Smooth muscle cell (in vitro differentiated cells): Measurements from ENCODE around the gene MDFIC. TPM values are rescaled to one million over a fixed set of nuclear protein-coding genes. Genes with fewer than 3 reads are reported as not detected.

Source experiments
- DNase-seq: peaks from one replicate; lab custom pipeline; 2025; ENCODE audit not compliant: unreplicated experiment; lab: John Stamatoyannopoulos, UW
- H2AFZ ChIP-seq: fragments of 200-600 bp; sonication (generic); 2 replicates; pipeline ENCODE4 v1.6.0; 2016; ENCODE audit warnings: antibody characterized with exemption, low read depth, mild to moderate bottlenecking
- H3F3A ChIP-seq: fragments of 200-600 bp; sonication (generic); 2 replicates; pipeline ENCODE4 v1.6.0; 2017; ENCODE audit warnings: antibody characterized with exemption, low read depth
- H3K27ac ChIP-seq: fragments of 200-600 bp; sonication (generic); 2 replicates; pipeline ENCODE4 v1.5.1; 2016; ENCODE audit warnings: low read depth, mild to moderate bottlenecking
- H3K27me3 ChIP-seq: fragments of 200-600 bp; sonication (generic); 2 replicates; pipeline ENCODE4 v1.6.1; 2016; ENCODE audit warnings: low read depth, mild to moderate bottlenecking
- H3K36me3 ChIP-seq: fragments of 200-600 bp; sonication (generic); 2 replicates; pipeline ENCODE4 v1.5.1; 2016; ENCODE audit warnings: low read depth
- H3K4me1 ChIP-seq: fragments of 200-600 bp; sonication (generic); 2 replicates; pipeline ENCODE4 v1.5.1; 2016; ENCODE audit warnings: low read depth
- H3K4me2 ChIP-seq: fragments of 200-600 bp; sonication (generic); 2 replicates; pipeline ENCODE4 v1.6.0; 2016; ENCODE audit warnings: mild to moderate bottlenecking
- H3K4me3 ChIP-seq: fragments of 200-600 bp; sonication (generic); 2 replicates; pipeline ENCODE4 v1.5.1; 2016; ENCODE audit warnings: mild to moderate bottlenecking
- H3K79me2 ChIP-seq: fragments of 200-600 bp; sonication (generic); 2 replicates; pipeline ENCODE4 v1.6.0; 2016; ENCODE audit warnings: low read depth, mild to moderate bottlenecking
- H3K9ac ChIP-seq: fragments of 200-600 bp; sonication (generic); 2 replicates; pipeline ENCODE4 v1.6.0; 2016; ENCODE audit warnings: low read depth
- H3K9me3 ChIP-seq: fragments of 200-600 bp; sonication (generic); replicated peaks from 2 replicates; pipeline ENCODE4 v1.5.1; 2016; ENCODE audit warnings: low read depth
- H4K20me1 ChIP-seq: fragments of 200-600 bp; sonication (generic); 2 replicates; pipeline ENCODE4 v1.6.0; 2016; ENCODE audit warnings: low read depth
- CTCF ChIP-seq: fragments of 200-600 bp; sonication (generic); IDR thresholded peaks from 2 replicates; pipeline ENCODE4 v1.5.1; 2017; ENCODE audit warnings: borderline replicate concordance, mild to moderate bottlenecking, antibody characterized with exemption; ENCODE audit not compliant: insufficient read depth, poor library complexity, severe bottlenecking
- whole genome bisulfite sequencing: methylation state at CpG from one replicate; pipeline ENCODE4 v1.1.7; 2016; ENCODE audit warnings: low lambda C conversion rate; 5-methylcytosine and 5-hydroxymethylcytosine counted together
- polyA plus RNA-seq: library from polyadenylated mRNA; unstranded; fragments of >200 nt; fragmentation: Nextera tagmentation; extraction: Ambion mirVana; gene quantifications from 2 replicates; pipeline ENCODE4 v1.2.1, GENCODE V29; 2016
- total RNA-seq: library from RNA; depleted of rRNA; stranded (reverse); fragments of >200 nt; gene quantifications from 2 replicates; pipeline ENCODE4 v1.2.3, GENCODE V29; 2014

The MDFIC gene
- total and polyA plus RNA-seq, 2 experiments from 2014 or later, result 17.5 to 37.0 TPM

DNA sequence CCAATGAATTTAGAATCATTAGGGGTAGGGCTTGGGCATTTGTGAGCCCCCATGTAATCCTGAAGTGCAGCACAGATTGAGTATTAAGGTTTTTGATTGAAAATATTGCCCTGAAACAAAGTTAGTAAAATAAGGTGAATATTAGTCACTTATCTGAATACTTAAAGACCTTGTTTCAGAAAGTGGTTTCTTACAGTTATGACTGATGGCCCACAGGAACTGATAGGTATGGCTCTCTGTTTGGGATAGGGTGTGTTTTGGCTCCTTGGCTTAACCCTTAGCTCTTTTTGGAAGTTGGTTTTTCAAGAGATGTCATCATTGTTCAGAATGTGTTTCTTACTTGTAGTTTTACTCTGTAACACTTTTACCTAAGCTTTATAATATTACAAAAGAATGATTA, 34.8 kb downstream of the MDFIC start:
- Histone ChIP-seq H3K4me3 (no peak overlapping the region), H4K20me1 (peaks cover 7% of the 10 kb centered on the region), H3K36me3 (no peaks in the 10 kb centered on the region), H3K4me1 (peaks cover 4% of the 10 kb centered on the region), H3K9ac (no peak overlapping the region), H3K27ac (no peak overlapping the region), H3F3A (no peaks in the 10 kb centered on the region), H2AFZ (no peak overlapping the region), H3K79me2 (peaks cover 33% of the 10 kb centered on the region), H3K9me3 (no peaks in the 10 kb centered on the region), H3K4me2 (no peak overlapping the region), H3K27me3 (no peaks in the 10 kb centered on the region)
- DNase-seq, result no peak
- no peak for TF ChIP-seq CTCF

DNA sequence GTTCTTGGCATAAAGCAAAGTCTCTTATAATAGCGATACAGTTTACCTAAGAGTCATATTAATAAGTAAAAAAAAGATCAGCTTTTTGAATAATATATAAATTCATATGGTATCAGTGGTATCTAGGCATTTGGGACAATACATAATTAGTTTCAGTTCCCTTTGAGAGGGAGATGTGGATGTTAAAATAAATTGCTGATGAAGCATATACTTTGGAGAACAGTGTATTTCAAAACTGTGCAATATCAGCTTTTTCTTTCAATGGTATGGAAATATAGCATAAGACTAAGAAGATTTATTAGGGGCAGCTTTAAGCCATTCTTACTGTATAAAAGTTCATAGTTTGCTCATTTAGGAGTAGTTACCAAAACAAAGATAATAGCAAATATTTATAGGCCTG, 35.5 kb downstream of the MDFIC start:
- DNase-seq, result no peak
- Histone ChIP-seq H4K20me1 (peaks cover 7% of the 10 kb centered on the region), H3K27me3 (no peaks in the 10 kb centered on the region), H2AFZ (no peak overlapping the region), H3K9ac (no peak overlapping the region), H3K4me2 (no peak overlapping the region), H3K36me3 (no peaks in the 10 kb centered on the region), H3K4me1 (peaks cover 4% of the 10 kb centered on the region), H3K9me3 (no peaks in the 10 kb centered on the region), H3K27ac (no peak overlapping the region), H3K79me2 (peaks cover 33% of the 10 kb centered on the region), H3K4me3 (no peak overlapping the region), H3F3A (no peaks in the 10 kb centered on the region)
- 100% methylated on average over 1 of the region's 1 CpG for WGBS
- TF ChIP-seq CTCF, result no peak

GRCh38 chr7:114959931-114960330, 38.0 kb downstream of the MDFIC start:
- no peak for DNase-seq
- no peak overlapping the region for H3K9ac ChIP-seq
- WGBS, result 81% methylated on average over 3 of the region's 3 CpGs
- no peaks in the 10 kb centered on the region for H3K27me3 ChIP-seq
- no peaks in the 10 kb centered on the region for H3F3A ChIP-seq
- H3K9me3 ChIP-seq, result no peaks in the 10 kb centered on the region
- H4K20me1 ChIP-seq, result no peaks in the 10 kb centered on the region
- no peaks in the 10 kb centered on the region for H3K36me3 ChIP-seq
- peaks cover 4% of the 10 kb centered on the region for H3K4me1 ChIP-seq
- H3K4me2 ChIP-seq, result no peak overlapping the region
- H3K27ac ChIP-seq, result no peak overlapping the region
- TF ChIP-seq CTCF, result no peak
- peaks cover 41% of the 10 kb centered on the region for H3K79me2 ChIP-seq
- H3K4me3 ChIP-seq, result no peak overlapping the region
- no peak overlapping the region for H2AFZ ChIP-seq

DNA sequence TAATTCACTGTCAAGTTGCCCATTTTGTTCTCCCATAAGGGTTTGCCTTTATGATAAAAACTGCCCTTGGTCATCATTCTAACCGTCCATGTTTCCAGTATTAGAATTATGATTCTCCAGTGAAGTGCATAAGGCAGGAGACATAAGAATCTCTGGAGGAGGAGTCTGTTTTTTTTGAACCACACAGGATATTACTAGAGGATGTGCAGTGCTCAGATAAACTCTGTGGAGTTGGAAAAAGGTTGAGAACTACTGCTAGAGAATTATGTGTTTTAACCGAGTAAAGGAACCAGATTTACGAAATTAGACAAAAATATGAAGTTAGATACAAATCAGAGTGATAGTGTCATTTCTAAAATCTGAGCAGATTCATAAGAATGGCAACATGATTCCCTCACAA, 40.5 kb downstream of the MDFIC start:
- no peaks in the 10 kb centered on the region for H3F3A ChIP-seq
- H3K36me3 ChIP-seq, result no peaks in the 10 kb centered on the region
- H4K20me1 ChIP-seq, result no peaks in the 10 kb centered on the region
- H3K9ac ChIP-seq, result no peak overlapping the region
- H3K9me3 ChIP-seq, result no peaks in the 10 kb centered on the region
- peaks cover 40% of the 10 kb centered on the region for H3K79me2 ChIP-seq
- no peak overlapping the region for H3K4me3 ChIP-seq
- 93% methylated on average over 3 of the region's 3 CpGs for WGBS
- no peak overlapping the region for H2AFZ ChIP-seq
- no peaks in the 10 kb centered on the region for H3K27me3 ChIP-seq
- peaks cover 4% of the 10 kb centered on the region for H3K4me1 ChIP-seq
- no peak overlapping the region for H3K4me2 ChIP-seq
- DNase-seq, result no peak
- TF ChIP-seq CTCF, result no peak
- H3K27ac ChIP-seq, result no peak overlapping the region
